Keratinocyte (primary cell): ENCODE results near the gene ZNF214. TPM values are rescaled to one million over a fixed set of nuclear protein-coding genes. Genes with fewer than 3 reads are reported as not detected.

ENCODE experiments used
- DNase-seq: peaks from one replicate; pipeline ENCODE4 v3.0.0-alpha.2; 2011; ENCODE audit warnings: low read depth, missing footprints, low spot score
- FAIRE-seq: peaks from 2 replicates; lab custom pipeline; 2011; peaks lifted over from hg19 to GRCh38; lab: Jason Lieb, UNC
- H2AFZ ChIP-seq: 2 replicates; pipeline ENCODE4 v1.6.0; 2012; ENCODE audit warnings: low read length, control low read depth, inconsistent platforms; ENCODE audit not compliant: control insufficient read depth
- H3K27ac ChIP-seq: 2 replicates; pipeline ENCODE4 v1.5.1; 2011; ENCODE audit warnings: low read length; ENCODE audit not compliant: control insufficient read depth, insufficient read depth
- H3K27me3 ChIP-seq: 3 replicates; pipeline ENCODE4 v1.6.0; 2011; ENCODE audit warnings: low read length; ENCODE audit not compliant: control insufficient read depth, insufficient read depth; ENCODE audit errors: extremely low read depth
- H3K36me3 ChIP-seq, 2 experiments: 2 replicates in 1 of 2; 3 replicates in 1 of 2; pipeline ENCODE4 v1.5.1; 2011; ENCODE audit warnings: low read length in 2 of 2, mild to moderate bottlenecking in 1 of 2; ENCODE audit not compliant: control insufficient read depth in 2 of 2, insufficient read depth in 2 of 2; ENCODE audit errors: extremely low read depth in 1 of 2
- H3K4me1 ChIP-seq: 3 replicates; pipeline ENCODE4 v1.5.1; 2011; ENCODE audit warnings: low read length; ENCODE audit not compliant: control insufficient read depth, insufficient read depth; ENCODE audit errors: extremely low read depth
- H3K4me2 ChIP-seq: 3 replicates; pipeline ENCODE4 v1.6.0; 2011; ENCODE audit warnings: low read depth, low read length; ENCODE audit not compliant: control insufficient read depth, insufficient read depth; ENCODE audit errors: extremely low read depth
- H3K4me3 ChIP-seq, 3 experiments: fragments of 200-600 bp in 1 of 3; sonication (generic) in 1 of 3; 2 replicates in 2 of 3; 3 replicates in 1 of 3; pipeline ENCODE4 v1.5.1; 2011 to 2016; ENCODE audit warnings: low read length in 3 of 3, mild to moderate bottlenecking in 3 of 3, control low read depth in 2 of 3, inconsistent platforms in 1 of 3, low read depth in 1 of 3, mixed read lengths in 1 of 3, mixed run types in 1 of 3, moderate library complexity in 1 of 3; ENCODE audit not compliant: control insufficient read depth in 2 of 3, insufficient read depth in 2 of 3; ENCODE audit errors: extremely low read depth in 1 of 3
- H3K79me2 ChIP-seq: 2 replicates; pipeline ENCODE4 v1.6.0; 2012; ENCODE audit warnings: low read length; ENCODE audit not compliant: control insufficient read depth, insufficient read depth
- H3K9ac ChIP-seq: 3 replicates; pipeline ENCODE4 v1.6.0; 2011; ENCODE audit warnings: low read length; ENCODE audit not compliant: control insufficient read depth, insufficient read depth; ENCODE audit errors: extremely low read depth
- H3K9me1 ChIP-seq: 3 replicates; pipeline ENCODE4 v1.6.0; 2011; ENCODE audit warnings: low read length; ENCODE audit not compliant: control insufficient read depth, insufficient read depth; ENCODE audit errors: extremely low read depth
- H3K9me3 ChIP-seq: 2 replicates; pipeline ENCODE4 v1.5.1; 2012; ENCODE audit warnings: low read depth, low read length; ENCODE audit not compliant: control insufficient read depth
- H4K20me1 ChIP-seq: 3 replicates; pipeline ENCODE4 v1.6.0; 2011; ENCODE audit warnings: low read length; ENCODE audit not compliant: control insufficient read depth, insufficient read depth; ENCODE audit errors: extremely low read depth
- CTCF ChIP-seq, 3 experiments: IDR thresholded peaks in 1 of 3; conservative IDR thresholded peaks in 1 of 3; optimal IDR thresholded peaks in 1 of 3; 2 replicates in 2 of 3; 3 replicates in 1 of 3; pipeline versions ENCODE3 to v1.5.1; 2011; ENCODE audit warnings: low read length in 3 of 3, mild to moderate bottlenecking in 3 of 3, moderate library complexity in 2 of 3, control low read depth in 1 of 3, inconsistent platforms in 1 of 3; ENCODE audit not compliant: insufficient read depth in 2 of 3; ENCODE audit errors: extremely low read depth in 1 of 3
- EZH2 ChIP-seq: IDR thresholded peaks from one replicate; pipeline ENCODE4 v1.6.1; 2012; ENCODE audit warnings: inconsistent platforms, mild to moderate bottlenecking, low read length, moderate library complexity
- dilution Hi-C: fragments of 300-500 bp; cut with MboI; formaldehyde crosslinking; loops from one replicate; pipeline ENCODE4 v1.7.0; 2020; ENCODE audit warnings: low sequenced_read_pairs; ENCODE audit not compliant: extremely low pct_ligation_motif_present
- polyA plus RNA-seq, 5 experiments: library from polyadenylated mRNA; depleted of rRNA in 3 of 5; stranded (reverse) in 3 of 5; stranded (forward) in 1 of 5; unstranded in 1 of 5; fragments of >200 nt; gene quantifications; 1 replicate in 1 of 5; 2 replicates in 3 of 5; 3 replicates in 1 of 5; pipeline versions ENCODE4 v1.2.1 to v1.2.3, GENCODE V29; 2011 to 2012; ENCODE audit warnings: missing spikeins in 2 of 5, low read depth in 1 of 5, low replicate concordance in 1 of 5

ZNF214 gene
- polyA plus RNA-seq, 1 donor (not counting 4 experiments of a cell fraction or from before 2014, with no cell fraction given), result 1.1 TPM

- Histone ChIP-seq H4K20me1 (no peaks in the 10 kb centered on the region), H3K9ac (no peak overlapping the region), H3K9me1 (no peaks in the 10 kb centered on the region), H3K79me2 (no peaks in the 10 kb centered on the region), H3K27me3 (no peaks in the 10 kb centered on the region), H3K36me3 (no peaks in the 10 kb centered on the region), H3K27ac (no peak overlapping the region), H3K4me3 (no peak overlapping the region), H2AFZ (no peak overlapping the region), H3K4me2 (no peak overlapping the region), H3K9me3 (no peaks in the 10 kb centered on the region), H3K4me1 (no peaks in the 10 kb centered on the region)
- FAIRE-seq (no peak), DNase-seq (no peak)
- dilution Hi-C loops, result no loop called here
- TF ChIP-seq CTCF (optimal IDR thresholded peaks at IDR 0.05 in 1 of 3, IDR thresholded peaks at IDR 0.05 in 1 of 3, conservative IDR thresholded peaks at IDR 0.05 in 1 of 3; ENCODE audit: extremely low read depth in 1 of 3, insufficient read depth in 2 of 3, low read length in 3 of 3) (no peak), EZH2 (no peak)
Observed at GRCh38 chr11:7030836-7031235, 10.7 kb upstream of the ZNF214 start.

GRCh38 chr11:7028141-7028540 lies 8.0 kb upstream of the ZNF214 start:
- no peaks in the 10 kb centered on the region for H3K4me1 ChIP-seq
- dilution Hi-C loops, result no loop called here
- no peaks in the 10 kb centered on the region for H3K9me3 ChIP-seq
- no peak overlapping the region for H2AFZ ChIP-seq
- DNase-seq (no peak), FAIRE-seq (no peak)
- no peaks in the 10 kb centered on the region for H3K36me3 ChIP-seq
- no peaks in the 10 kb centered on the region for H3K27me3 ChIP-seq
- no peak overlapping the region for H3K4me3 ChIP-seq
- no peaks in the 10 kb centered on the region for H4K20me1 ChIP-seq
- no peak overlapping the region for H3K9ac ChIP-seq
- no peaks in the 10 kb centered on the region for H3K79me2 ChIP-seq
- H3K4me2 ChIP-seq, result no peak overlapping the region
- no peak for TF ChIP-seq CTCF (optimal IDR thresholded peaks at IDR 0.05 in 1 of 3, IDR thresholded peaks at IDR 0.05 in 1 of 3, conservative IDR thresholded peaks at IDR 0.05 in 1 of 3; ENCODE audit: extremely low read depth in 1 of 3, insufficient read depth in 2 of 3, low read length in 3 of 3)
- TF ChIP-seq EZH2, result no peak
- H3K9me1 ChIP-seq, result no peaks in the 10 kb centered on the region
- no peak overlapping the region for H3K27ac ChIP-seq
